ENCODE measurements around the gene RNF126.
"Not testable (repeated sequence)": the region's sequence is repeated elsewhere in the genome, so short reads cannot be mapped to it uniquely, and the experiment has no call there.

RNF126 gene

GRCh38 chr19:604355-604754 lies 58.7 kb downstream of the RNF126 start:
- in situ Hi-C loops (cut with HindIII; ENCODE audit: low sequenced_read_pairs), result no loop called here
- no peak overlapping the region for H3K4me3 ChIP-seq (ENCODE audit: low read depth, low read length)
- no peak for TF ChIP-seq CTCF (IDR thresholded peaks at IDR 0.05; ENCODE audit: low read depth, low read length)
- DNase-seq (ENCODE audit: low read depth, low spot score), result no peak

GRCh38 chr19:603779-604178 lies 59.2 kb downstream of the RNF126 start:
- in situ Hi-C loops (cut with HindIII; ENCODE audit: low sequenced_read_pairs), result not testable (repeated sequence)

GRCh38 chr19:603302-603639 lies 59.7 kb downstream of the RNF126 start:
- H3K4me3 ChIP-seq (ENCODE audit: low read depth, low read length); in situ Hi-C loops (cut with HindIII; ENCODE audit: low sequenced_read_pairs); DNase-seq (ENCODE audit: low read depth, low spot score): not testable (repeated sequence)

More at GRCh38 chr19:603779-604178, 59.2 kb downstream of the RNF126 start:
- DNase-seq (ENCODE audit: low read depth, low spot score); H3K4me3 ChIP-seq (ENCODE audit: low read depth, low read length): not testable (repeated sequence)

GRCh38 chr19:602391-603301 lies 60.4 kb downstream of the RNF126 start:
- no peak overlapping the region for H3K4me3 ChIP-seq (ENCODE audit: low read depth, low read length)
- no peak for TF ChIP-seq CTCF (IDR thresholded peaks at IDR 0.05; ENCODE audit: low read depth, low read length)
- DNase-seq (ENCODE audit: low read depth, low spot score), result no peak
- in situ Hi-C loops (cut with HindIII; ENCODE audit: low sequenced_read_pairs), result no loop called here

GRCh38 chr19:601790-602189 lies 61.2 kb downstream of the RNF126 start:
- no peak overlapping the region for H3K4me3 ChIP-seq (ENCODE audit: low read depth, low read length)
- no peak for DNase-seq (ENCODE audit: low read depth, low spot score)
- in situ Hi-C loops (cut with HindIII; ENCODE audit: low sequenced_read_pairs), result no loop called here
- TF ChIP-seq CTCF (IDR thresholded peaks at IDR 0.05; ENCODE audit: low read depth, low read length), result no peak

- in situ Hi-C loops (cut with HindIII; ENCODE audit: low sequenced_read_pairs), result no loop called here
Measured at GRCh38 chr19:601310-601709, 61.7 kb downstream of the RNF126 start.

More at GRCh38 chr19:601310-601709, 61.7 kb downstream of the RNF126 start:
- H3K4me3 ChIP-seq (ENCODE audit: low read depth, low read length), result no peak overlapping the region
- no peak for TF ChIP-seq CTCF (IDR thresholded peaks at IDR 0.05; ENCODE audit: low read depth, low read length)
- no peak for DNase-seq (ENCODE audit: low read depth, low spot score)
